Fibroblast of pulmonary artery (primary cell): Measurements from ENCODE around the gene GORASP1.

Experiments used
- DNase-seq: peaks from one replicate; pipeline ENCODE4 v3.0.0-alpha.2; 2010; ENCODE audit warnings: low read depth
- H3K4me3 ChIP-seq: replicated peaks from 2 replicates; pipeline ENCODE4 v1.5.1; 2011; ENCODE audit warnings: low read depth, mild to moderate bottlenecking, control low read depth, low read length, moderate library complexity
- TF ChIP-seq, protein P1 (sequence below): IDR thresholded peaks from 2 replicates; pipeline ENCODE4 v1.5.1; 2011; ENCODE audit warnings: mild to moderate bottlenecking, control low read depth, low read length, inconsistent platforms; ENCODE audit errors: missing control alignments

Gene GORASP1

DNA sequence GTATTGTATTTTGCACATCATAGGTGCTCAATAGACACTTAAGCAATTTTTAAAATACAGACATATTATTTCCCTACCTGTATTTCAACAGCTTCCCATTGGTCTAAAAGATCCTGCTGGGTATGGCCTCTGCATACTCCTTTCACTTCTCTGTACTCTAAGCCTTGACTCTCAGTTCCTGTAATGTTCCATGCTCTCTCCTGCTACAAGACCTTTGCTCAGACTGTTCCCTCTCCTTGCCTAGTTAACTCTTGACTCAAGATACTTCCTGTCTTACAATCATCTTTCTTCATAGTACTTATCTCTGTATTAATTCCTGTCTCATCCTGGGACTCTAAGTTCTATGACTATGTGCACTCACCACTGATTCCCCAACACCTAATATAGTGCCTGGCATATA is 57.4 kb downstream of the GORASP1 start:
- H3K4me3 ChIP-seq, result no peak overlapping the region
- TF ChIP-seq, protein P1, sequence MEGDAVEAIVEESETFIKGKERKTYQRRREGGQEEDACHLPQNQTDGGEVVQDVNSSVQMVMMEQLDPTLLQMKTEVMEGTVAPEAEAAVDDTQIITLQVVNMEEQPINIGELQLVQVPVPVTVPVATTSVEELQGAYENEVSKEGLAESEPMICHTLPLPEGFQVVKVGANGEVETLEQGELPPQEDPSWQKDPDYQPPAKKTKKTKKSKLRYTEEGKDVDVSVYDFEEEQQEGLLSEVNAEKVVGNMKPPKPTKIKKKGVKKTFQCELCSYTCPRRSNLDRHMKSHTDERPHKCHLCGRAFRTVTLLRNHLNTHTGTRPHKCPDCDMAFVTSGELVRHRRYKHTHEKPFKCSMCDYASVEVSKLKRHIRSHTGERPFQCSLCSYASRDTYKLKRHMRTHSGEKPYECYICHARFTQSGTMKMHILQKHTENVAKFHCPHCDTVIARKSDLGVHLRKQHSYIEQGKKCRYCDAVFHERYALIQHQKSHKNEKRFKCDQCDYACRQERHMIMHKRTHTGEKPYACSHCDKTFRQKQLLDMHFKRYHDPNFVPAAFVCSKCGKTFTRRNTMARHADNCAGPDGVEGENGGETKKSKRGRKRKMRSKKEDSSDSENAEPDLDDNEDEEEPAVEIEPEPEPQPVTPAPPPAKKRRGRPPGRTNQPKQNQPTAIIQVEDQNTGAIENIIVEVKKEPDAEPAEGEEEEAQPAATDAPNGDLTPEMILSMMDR, result no peak
- no peak for DNase-seq
